Dermis microvascular lymphatic vessel endothelial cell (primary cell): ENCODE measurements around the gene EXOC1. TPM values are rescaled to one million over a fixed set of nuclear protein-coding genes. Genes with fewer than 3 reads are reported as not detected.

Experiments
- DNase-seq, 2 donors: peaks; one replicate each; pipeline versions ENCODE4 v3.0.0 to v3.0.0-alpha.2; 2010; ENCODE audit warnings: low read depth in 2 of 2
- total RNA-seq: library from RNA; depleted of rRNA; stranded (reverse); fragments of >200 nt; gene quantifications from 2 replicates; pipeline ENCODE4 v1.2.1, GENCODE V29; 2014

EXOC1 gene
- total RNA-seq, 1 donor from 2014 or later, result 34.1 TPM

DNA sequence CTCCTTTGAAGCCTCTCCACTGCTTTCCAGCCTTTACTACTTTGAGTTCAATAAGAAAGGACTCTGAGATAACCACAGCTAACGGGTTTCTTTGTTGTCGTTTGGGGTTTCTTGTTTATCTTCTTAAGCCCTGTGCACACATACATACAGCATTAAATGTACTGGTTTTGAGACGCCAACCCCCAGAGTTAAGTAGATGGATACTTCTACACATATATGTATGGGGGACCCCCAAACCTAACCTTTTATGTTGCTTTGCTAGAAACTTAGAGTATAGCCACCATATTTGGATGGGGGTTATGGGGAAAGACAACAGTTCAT is 96.0 kb downstream of the EXOC1 start:
- no peak for DNase-seq

- DNase-seq, result no peak
Measured at GRCh38 chr4:55951191-55951922, 97.9 kb downstream of the EXOC1 start.

Other genes starting within 250 kb of the EXOC1 start
- 0.13 TPM in 1 of 2 replicates, not detected in the other for gene NMU, start 217.3 kb upstream of the EXOC1 start, total RNA-seq
- not detected in 2 replicates for gene EXOC1L, start 33.9 kb upstream of the EXOC1 start, total RNA-seq
- 5.8 and 6.2 TPM in 2 replicates for gene CEP135, start 95.3 kb downstream of the EXOC1 start, total RNA-seq